Daoy (cell line): ENCODE results near the gene FAM72C. TPM values are rescaled to one million over a fixed set of nuclear protein-coding genes. Genes with fewer than 3 reads are reported as not detected.
"Not testable (repeated sequence)": the region's sequence is repeated elsewhere in the genome, so short reads cannot be mapped to it uniquely, and the experiment has no call there.

Source experiments
- DNase-seq: peaks from one replicate; pipeline ENCODE4 v3.0.0-alpha.2; 2015; ENCODE audit warnings: low read depth
- total RNA-seq: library from RNA; depleted of rRNA; stranded (reverse); fragments of >200 nt; shearing (Covaris generic); gene quantifications from 2 replicates; pipeline ENCODE4 v1.2.3, GENCODE V29; 2014

FAM72C gene
- total RNA-seq, 1 experiment from 2014 or later = 3.4 TPM

DNA sequence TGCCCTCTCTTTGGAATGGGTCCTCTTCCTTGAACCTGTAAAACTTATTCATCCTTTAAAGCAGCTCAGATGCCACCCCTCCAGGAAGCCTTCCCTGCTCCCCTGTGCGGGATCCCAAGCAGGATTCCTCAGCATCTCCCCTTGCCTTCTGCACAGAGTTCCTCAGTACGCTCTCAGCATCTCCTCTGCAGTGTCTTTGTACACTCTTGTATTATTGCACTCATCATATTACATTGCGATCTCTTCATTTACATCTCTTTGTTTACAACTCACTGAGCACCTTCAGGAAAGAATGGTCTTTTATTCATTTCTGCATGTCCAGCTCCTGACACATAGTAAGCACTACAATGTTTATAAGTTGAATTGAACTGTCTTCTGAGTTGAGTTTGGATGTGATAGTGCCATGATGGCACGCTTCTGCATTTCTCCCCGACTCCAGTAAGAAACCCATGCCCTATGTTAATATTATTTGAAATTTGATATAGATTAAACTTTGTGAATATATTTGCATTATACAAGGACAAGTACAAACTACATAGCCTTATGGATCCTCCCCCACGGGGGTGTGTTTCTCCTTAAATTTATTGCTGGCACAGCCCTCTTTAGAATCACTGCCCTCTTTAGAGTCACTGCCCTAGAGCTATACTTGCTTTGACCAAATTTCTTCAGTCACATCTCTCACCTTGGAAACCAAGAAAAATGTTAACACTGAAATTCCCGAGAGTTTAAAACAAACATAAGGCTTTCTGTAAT is 13.1 kb upstream of the FAM72C start:
- not testable (repeated sequence) for DNase-seq

DNA sequence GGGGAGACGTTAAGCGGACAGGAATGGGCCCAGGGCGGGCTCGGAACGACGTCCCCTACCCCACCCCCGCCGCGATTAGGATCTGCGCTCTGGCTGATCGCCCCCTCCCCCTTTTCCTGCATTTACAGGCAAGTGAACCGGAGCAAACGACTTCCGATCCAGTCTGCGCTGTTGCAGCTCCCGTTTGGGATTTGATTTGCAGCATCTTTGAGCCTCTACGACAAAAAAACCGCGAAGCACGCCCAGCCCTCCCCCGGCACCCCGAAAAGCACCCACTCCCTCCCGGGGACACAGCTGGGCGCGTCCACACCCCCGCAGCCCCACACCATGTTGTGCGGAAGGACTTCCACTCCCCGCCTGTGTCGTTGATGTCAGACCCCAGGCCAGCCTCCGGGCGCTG is 2.6 kb upstream of the FAM72C start:
- not testable (repeated sequence) for DNase-seq

DNA sequence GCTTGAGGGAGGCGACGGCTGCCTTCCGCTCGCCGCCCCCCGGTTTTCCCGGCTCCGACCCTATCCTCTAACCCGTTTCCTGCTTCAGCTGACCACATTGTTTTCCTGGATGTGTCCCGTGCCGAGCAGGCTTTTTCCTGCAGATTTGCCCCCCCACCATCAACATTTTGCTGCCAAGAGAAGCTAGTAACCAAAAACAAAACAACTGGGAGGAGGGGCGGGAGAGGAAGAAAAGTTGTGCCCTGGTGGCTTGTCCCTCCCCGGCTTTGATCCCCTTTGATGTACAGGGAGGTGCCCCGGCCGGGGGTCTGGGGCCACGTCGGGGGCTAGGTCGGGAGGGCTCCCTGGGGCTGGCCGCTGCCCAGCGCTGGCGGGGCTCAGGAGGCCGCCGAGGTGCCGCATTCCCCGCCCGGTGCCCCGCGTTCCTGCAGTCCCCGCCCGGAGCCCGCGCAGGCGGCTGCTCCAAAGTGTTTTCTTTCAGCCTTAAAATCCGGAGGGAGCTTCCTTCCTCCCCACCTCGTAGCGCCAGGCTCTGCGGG is 2.2 kb upstream of the FAM72C start:
- not testable (repeated sequence) for DNase-seq

DNA sequence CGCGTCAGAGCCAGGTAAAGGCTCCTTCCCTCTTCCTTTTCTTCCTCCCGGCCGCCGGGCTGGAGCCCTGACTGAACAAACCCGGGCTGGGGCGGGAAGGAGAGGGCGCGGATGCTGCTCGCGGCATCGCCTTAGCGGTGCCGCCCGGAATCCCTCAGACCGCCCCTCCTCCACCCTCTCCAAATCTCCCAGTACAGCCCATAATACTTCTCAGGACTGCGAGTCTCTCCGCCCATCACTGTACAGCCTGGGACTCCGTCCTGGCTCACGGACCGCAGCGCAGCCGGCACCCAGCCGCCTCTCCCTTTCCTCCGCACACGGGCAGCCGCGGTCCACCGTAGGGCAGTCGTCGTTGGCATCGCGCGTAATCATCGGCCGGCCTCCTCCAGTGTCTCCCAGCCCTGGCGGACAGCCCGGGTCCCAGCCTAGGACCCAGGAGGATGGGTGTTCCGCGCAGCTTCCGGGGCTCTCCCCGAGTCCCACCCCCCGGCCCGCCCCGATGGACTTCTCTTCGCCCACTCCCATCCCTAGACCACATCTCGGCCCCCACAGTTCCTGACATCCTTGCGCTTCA is 1.1 kb upstream of the FAM72C start:
- not testable (repeated sequence) for DNase-seq

DNA sequence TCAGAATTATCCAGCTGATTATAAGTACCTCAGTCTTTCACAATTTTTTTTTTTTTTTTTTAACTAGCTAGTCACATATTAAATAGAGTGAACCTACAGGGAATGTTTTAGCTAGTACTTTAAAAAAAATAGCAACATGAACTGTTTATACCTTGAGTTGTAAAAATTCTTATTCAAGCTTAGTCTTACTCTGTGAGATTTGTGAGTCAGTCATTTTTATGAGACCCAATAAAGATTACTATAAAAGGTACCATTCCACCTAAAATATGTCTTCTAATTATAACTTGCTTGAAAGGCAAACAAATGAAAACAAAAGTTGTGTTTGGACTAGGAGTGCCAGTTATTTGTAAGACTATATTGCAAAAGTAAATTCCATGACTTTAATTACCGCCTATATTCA is 5.9 kb downstream of the FAM72C start:
- not testable (repeated sequence) for DNase-seq

DNA sequence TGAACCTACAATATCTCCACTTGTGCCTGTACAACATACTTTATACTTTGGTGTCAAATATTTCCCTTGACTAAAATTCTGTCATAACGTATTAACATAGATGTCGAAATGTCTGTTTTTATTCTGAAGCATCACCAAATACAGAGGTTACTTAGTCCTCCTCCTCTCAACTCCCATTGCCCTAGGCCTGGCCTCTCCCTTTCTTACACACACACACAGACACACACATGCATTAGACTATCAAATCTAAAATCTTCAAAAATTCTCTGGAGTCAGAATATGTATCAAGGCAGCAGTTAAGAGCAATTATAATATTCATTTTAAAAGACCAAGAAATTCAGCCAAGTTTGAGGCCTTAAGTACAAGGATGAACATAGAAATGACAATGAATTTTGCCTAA is 7.5 kb downstream of the FAM72C start:
- DNase-seq = not testable (repeated sequence)

DNA sequence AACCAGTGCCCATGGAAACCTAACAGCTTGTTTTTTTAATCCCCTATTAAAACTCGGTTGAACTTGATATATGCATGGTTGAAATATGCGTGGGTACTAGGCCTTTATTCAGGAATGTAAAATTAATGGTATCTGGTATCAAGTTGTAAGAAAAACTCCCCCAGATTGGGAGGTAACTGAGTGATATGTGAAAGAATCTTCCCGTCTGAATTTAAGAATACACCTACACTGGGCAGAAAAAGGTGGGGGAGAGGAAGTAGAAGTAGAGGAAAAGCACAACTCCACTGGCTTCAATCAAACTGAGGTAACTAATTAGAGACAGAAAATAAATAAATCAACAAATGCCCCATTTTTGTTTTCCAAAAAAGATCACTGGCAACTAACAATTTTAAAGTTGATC is 15.9 kb downstream of the FAM72C start:
- not testable (repeated sequence) for DNase-seq

DNA sequence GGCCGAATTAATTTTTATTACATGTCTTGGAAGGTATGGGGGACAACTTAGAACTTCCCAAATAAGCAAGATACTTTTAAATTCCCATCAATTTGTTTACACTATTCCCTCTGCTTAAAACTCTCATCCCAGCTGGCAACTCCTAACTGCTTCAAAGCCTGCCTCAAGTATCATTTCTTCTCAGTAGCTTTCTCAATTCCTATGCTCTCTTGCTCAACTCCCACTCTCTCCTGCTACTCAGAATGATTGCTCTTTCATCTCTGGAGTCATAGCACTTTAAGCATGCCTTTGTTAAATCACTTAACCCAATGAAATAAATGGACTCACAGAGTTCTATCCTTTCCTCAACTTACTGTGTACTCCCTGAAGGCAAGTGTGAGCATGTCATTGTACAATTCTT is 18.9 kb downstream of the FAM72C start:
- DNase-seq = not testable (repeated sequence)

DNA sequence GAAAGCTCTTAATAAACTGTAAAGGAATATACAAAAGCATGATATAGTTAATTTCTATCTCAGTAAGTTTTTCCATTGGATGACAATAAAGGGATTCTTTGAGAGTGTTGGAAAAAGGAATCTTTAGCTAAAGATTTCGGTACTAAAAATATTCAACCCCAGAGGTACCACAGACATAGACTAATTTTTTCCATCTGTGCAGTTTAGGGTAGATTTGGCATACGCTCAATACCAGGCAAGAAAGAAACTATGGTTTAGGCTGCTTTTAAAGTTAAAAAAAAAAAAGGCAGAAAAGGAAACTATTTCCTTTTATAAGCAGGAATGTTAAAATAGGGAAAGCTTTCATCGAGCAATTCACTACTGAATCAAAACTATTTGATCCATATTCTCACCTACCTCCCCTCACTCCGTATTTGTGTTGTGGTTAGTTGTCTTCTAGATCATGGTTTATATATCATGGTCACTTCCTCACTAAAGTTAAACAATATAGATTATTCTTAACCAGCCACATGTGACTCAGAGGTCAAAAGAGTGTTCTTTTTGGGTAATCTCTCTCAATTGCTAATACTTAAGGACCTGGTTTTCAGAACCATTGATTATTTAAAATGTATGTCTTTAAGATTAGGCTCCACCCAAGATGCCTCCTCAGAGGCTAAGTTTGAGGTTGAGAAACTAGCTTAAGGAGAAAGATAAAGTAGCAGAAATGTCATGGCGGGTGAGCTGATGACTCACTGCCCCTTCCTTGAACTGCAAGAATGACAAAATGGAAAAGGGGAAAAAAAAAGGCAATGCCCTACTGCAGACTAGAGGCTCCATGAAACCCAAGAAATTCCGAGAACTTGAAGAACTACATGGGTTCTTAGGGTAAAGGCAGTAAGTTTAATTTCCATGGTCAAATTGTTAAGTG is 20.0 kb downstream of the FAM72C start:
- DNase-seq = not testable (repeated sequence)

DNA sequence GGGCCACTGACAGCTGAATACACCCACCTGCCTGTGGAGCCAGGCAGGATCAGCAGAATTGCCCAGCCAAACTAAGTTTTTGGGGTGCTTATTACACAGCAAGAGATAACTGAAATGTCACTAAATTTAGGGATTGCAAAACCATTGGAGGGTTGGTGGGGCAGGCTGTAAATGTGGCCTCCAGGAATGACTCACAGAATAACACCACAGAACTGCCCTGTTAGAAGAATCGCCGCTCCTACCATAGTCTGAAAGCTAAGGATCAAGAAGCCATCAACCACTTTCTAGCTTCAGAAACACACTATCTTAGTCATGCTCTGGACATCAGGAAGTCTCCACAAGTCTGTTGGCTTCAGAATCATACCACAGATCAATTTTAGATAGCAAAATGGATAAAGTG is 24.0 kb downstream of the FAM72C start:
- DNase-seq = not testable (repeated sequence)

DNA sequence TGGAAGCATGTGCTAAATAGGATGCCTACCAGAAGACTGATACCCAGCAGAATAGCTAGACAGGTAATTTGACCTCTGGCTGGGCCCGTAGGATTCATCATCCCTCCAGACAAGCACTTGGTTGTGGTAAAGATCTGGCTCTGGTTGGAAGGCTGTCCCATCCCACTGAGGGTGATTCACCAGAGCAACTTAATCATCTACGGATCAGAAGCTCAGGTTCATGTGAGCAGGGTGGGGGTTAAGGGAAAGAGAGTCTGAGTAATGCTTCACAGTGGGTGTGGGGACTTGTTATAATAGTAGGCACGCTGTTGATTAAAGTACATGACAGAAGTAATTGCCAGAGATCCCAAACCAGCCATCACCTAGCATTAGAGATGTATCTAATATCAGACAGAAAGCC is 26.5 kb downstream of the FAM72C start:
- DNase-seq = not testable (repeated sequence)

DNA sequence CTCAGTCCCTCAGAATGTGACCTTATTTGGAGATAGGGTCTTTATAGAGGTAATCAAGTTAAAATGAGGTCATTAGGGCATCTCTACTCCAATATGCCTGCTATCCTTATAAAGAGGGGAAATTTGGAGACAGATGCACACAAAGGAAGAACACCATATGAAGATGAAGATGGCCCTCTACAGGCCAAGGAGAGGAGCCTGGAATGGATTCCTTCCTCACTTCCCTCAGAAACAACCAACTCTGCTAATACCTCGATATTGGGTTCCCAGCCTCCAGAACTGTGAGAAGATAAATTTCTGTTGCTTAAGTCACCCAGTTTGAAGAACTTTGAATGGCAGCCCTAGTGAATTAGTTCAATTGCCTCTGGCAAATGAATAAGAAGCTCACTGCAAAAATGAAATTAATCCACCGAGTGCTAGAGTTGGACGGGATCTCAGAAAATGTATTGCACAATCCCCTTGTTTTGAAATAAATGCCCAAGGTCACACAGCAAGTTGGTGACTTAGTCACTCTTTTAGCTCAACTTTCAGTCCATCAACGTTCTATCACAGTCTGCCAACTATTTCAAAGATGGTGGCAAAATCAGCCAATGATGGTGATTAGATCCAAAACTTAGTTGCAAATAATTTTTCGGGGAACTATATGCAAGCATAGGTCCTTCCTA is 27.1 kb downstream of the FAM72C start:
- not testable (repeated sequence) for DNase-seq

DNA sequence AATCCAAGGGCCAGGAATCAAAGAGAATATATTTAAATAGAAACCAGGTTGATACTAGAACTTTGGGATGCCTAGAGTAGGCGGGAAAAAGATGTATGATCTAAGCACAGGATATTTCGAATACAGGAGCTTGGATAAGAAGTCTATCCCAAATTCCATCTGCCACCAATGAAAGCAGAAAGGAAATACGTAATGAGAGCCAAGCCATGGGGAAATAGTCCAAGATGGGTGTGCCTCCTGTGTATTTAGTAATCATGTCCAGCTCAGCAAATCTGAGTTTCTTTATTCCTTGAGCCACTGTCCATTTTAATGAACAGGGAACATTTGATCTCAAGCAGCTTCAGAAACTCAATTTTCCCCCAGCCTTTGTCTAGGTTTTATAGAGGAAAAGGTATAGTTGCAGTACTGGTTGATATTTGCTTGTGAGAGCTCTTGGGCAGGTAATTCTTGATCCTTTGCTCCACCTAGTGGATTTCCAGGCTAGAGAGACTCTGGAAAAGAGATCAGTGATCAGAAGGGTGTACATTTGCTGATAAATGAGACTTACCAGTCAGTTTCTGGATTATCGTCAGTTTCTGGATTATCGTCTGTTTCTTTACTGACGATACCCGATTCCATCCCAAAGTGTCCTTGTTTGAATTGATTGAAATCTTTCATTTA is 28.3 kb downstream of the FAM72C start:
- DNase-seq = not testable (repeated sequence)

DNA sequence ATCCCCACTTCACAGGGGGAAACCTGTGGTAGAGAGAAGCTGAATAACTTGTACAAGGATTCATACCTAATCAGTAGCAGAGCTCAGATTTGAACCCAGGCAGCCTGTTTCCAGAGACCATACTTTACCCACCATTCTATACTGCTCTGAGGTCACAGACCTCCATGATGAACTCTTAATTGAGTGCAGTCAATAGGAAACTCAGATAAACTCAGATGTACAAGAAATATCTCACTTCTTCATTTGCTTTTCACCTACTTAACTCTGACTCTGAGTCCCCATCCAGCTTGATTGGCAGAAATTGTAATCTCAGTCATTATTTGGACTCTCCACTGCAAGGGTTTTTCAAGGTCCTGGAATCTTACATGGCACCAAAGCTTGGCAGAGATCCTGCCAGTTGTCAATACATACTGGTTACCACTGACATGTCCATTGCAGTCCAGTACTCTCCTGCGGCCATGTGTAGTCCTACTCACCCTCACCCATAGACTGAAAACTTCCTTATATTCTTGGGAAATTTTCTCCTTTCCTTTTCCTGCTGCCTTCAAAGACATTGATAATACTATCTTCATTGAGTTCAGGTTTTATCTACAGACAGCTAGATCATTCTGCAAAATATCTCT is 29.4 kb downstream of the FAM72C start:
- DNase-seq = not testable (repeated sequence)

DNA sequence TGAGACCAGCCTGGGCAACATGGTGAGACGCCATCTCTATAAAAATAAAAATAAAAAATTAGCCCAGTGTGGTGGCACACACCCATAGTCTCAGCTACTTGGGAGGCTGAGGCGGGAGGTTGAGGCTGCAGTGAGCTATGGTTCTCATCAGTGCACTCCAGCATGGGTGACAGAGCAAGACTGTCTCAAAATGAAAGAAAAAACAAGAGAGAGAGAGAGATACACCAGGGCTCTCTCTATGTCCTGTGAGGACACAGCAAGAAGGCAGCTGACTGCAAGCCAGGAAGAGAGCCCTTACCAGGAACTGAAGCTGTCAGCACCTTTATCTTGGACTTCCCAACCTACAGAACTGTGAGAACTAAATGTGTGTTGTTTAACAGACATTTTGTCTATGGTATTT is 32.1 kb downstream of the FAM72C start:
- not testable (repeated sequence) for DNase-seq

DNA sequence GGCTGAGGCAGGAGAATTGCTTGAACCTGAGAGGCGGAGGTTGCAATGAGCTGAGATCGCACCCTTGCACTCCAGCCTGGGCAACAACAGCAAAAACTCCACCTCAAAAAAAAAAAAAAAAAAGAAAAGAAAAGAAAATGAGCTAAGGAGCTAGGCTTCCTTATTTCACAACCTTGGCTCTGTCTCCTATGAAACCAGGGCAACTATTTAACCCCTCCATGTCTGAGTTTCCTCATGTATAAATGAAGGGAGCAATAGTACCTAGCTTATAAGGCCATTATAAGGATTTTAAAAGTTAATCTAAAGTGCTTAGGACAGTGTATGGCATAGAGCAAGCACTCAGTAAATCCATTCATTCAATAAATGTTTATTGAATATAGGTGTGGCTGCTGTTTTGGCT is 32.9 kb downstream of the FAM72C start:
- DNase-seq = not testable (repeated sequence)

DNA sequence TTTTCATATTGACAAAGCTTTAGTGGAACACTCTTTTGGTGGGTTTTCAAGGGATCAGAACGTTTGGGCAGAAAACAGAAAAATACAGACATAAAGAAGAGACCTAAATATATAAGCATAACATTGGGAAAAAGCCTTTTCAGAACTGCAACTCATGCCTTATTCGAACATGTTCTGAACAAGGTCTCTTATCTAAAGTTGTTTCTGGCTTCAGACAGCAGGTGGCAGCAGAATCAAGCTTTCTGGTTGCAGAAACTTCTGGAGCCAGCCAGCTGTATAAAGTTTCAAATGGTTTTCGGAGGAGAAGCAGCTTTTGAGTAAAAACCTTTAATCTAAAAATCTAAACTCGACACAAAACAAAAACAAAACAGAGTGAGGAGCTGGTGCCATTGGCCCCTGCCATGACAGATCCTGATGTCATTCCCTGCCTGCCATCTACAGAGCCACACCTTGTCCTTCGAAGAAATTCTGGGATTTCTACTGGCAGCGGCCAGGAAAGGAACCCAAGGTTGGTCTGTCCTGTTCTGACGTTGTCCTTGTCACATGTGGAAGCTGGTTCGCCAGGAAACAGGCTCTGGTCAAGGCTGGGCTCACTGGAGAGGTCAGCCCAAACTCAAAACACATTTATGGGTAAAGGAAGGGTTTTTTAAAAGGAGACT is 35.2 kb downstream of the FAM72C start:
- peak; percentile 0 for DNase-seq

DNA sequence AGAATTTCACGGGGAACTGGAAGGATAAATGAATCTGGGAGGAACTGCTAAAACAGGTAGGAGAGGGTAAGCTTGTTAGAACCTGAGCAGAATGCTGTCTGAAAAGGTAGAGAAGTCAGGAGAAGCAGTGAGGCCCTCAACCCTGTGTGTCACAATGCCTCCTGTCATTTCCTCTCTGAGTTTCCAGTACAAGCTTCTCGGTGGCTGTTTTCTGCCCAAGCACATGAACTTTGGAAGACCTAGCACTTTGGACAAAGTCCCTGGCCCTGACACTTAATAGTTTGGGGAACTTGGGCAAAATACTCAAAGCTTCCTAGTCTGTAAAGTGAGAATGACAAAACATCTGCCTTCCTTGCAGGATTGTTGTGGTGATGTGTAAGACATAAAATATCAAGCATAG is 52.7 kb downstream of the FAM72C start:
- DNase-seq = not testable (repeated sequence)

DNA sequence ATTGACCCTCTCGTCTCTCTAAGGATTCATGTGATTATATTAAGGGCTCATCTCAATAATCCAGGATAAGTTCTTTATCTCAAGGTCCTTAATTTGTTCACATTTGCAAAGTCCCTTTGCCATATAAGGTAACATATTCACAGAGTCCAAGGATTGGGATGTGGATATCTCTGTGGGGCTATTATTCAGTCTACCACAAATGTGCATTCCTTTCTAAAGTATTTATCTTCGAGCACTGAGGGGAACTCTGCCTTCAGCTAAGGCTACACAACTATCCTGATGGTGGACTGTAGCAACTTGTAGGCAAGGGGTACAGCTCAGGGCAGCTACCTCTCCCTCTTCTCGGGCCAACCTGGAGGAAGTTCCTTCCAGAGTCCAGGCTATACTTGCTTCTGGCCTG is 53.2 kb downstream of the FAM72C start:
- DNase-seq = not testable (repeated sequence)

DNA sequence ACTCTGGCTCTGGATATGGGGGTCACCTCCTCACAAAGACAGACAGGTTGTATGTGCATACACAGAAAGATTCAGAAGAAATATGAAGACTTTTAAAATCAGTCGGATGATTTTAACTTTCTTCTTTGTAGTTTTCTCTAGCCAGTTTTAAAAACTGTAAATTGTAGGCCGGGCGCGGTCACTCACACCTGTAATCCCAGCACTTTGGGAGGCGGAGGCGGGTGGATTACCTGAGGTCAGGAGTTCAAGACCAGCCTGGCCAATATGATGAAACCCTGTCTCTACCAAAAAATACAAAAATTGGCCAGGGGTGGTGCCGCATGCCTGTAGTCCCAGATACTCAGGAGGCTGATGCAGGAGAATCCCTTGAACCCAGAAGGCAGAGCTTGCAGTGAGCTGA is 58.1 kb downstream of the FAM72C start:
- DNase-seq = not testable (repeated sequence)
